Retinal pigment epithelial cell (primary cell): ENCODE measurements around the gene P3H3.

Source experiments
- DNase-seq: peaks from one replicate; pipeline ENCODE4 v3.0.0-alpha.2; 2010; ENCODE audit warnings: low read depth
- H3K4me3 ChIP-seq: 2 replicates; pipeline ENCODE4 v1.5.1; 2011; ENCODE audit warnings: mild to moderate bottlenecking, low read length, control low read depth, moderate library complexity
- TF ChIP-seq, protein P1 (sequence below): conservative IDR thresholded peaks from 2 replicates; pipeline ENCODE4 v1.5.1; 2011; ENCODE audit warnings: low read depth, low read length, control low read depth, inconsistent platforms

The P3H3 gene

DNA sequence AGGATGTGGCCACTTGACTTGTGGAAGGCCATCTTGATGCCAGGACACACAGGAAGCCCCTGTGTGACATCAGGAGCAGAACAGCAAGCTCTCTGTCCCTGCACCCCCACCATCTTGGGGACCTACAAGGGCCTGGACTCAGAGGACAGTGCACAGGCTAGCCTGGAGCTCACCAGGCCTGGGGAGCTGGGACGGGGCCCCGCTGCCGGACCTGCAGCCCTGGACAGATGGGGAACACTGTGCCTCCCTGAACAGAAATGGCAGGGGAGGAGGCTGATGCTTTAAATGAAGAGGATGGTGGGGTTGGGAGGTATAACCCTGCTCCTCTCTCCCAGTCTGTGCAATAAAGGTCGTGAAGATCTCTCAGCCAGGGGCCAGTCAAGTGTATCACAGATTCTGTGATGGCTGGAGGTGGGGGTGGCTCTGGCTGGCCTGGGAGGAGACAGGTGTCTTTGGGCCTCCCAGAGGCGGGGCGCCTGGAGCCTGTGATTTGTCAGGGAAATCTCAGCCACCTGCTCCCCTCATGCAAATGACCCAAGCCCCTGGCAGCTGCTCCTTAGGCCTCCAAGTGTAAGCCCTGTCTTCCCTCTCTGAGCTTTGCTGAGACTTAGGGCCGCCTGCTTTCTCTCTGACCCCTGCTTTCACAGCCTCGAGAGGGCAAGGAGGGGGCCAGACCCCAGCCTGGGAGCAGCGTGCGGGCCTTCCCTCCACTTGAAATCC is 11.4 kb downstream of the P3H3 start:
- TF ChIP-seq, protein P1, sequence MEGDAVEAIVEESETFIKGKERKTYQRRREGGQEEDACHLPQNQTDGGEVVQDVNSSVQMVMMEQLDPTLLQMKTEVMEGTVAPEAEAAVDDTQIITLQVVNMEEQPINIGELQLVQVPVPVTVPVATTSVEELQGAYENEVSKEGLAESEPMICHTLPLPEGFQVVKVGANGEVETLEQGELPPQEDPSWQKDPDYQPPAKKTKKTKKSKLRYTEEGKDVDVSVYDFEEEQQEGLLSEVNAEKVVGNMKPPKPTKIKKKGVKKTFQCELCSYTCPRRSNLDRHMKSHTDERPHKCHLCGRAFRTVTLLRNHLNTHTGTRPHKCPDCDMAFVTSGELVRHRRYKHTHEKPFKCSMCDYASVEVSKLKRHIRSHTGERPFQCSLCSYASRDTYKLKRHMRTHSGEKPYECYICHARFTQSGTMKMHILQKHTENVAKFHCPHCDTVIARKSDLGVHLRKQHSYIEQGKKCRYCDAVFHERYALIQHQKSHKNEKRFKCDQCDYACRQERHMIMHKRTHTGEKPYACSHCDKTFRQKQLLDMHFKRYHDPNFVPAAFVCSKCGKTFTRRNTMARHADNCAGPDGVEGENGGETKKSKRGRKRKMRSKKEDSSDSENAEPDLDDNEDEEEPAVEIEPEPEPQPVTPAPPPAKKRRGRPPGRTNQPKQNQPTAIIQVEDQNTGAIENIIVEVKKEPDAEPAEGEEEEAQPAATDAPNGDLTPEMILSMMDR: no peak
- no peak for DNase-seq
- H3K4me3 ChIP-seq: no peak overlapping the region

DNA sequence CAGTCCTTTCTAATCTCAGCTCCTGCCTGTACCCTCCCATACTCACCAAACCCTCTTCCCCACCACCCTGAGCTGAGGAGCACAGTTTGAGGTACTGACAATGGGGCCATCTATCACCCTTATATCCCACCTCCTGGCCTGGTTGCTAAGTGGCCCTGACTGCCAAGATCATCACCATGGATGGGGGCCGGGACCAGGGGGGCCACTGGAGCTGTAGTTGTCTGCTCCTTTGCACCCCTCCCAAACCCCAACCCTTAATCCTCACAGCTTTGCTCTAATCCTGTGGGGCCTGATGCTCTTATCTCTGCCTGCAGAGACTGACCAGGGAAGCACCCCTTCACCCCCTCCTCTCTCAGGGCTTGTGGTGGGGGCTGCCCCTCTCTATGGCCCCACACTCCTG is 12.1 kb downstream of the P3H3 start:
- no peak for DNase-seq
- TF ChIP-seq, protein P1: no peak
- H3K4me3 ChIP-seq: no peak overlapping the region

DNA sequence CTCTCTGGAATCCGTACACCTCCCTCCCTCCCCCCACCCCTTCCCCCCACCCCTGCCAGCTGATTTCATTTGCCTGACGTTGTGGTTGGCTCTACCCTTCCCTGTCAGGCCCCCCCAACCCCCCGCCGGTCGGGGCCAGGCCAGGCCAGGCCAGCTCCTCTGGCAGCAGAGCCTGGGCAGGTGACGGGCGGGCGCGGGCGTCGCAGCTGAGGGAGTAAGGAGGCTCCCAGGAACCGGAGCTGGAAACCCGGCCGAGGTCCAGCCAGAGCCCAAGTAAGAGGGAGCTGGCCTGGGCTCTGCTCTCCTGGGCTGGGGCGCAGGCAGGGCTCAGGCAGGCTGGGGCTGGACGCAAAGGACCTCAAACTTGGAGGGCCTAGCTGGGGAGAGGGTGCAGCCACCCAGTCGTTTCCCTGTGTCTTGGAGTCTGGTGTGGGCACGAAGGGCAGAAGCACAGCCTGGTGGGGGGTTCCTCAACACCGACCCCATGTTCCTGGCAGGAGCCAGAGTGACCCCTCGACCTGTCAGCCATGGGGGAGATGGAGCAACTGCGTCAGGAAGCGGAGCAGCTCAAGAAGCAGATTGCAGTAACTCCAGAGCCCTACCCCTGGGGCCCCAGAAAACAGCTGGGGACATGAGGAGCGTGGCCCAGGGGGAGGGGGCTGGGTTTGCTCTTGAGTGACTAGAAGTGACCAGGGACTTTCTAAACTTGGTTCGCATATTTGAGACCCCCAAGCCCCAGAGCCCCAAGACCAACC is 12.7 kb downstream of the P3H3 start, which contains the start of gene GNB3:
Gene GNB3 (plus strand): TSS at position 165 of the 755 bp plus-strand sequence. CDS start 363 bp downstream, at position 528.
- no peak for DNase-seq
- H3K4me3 ChIP-seq: no peak within 1 kb of the TSS
- TF ChIP-seq, protein P1: no peak

DNA sequence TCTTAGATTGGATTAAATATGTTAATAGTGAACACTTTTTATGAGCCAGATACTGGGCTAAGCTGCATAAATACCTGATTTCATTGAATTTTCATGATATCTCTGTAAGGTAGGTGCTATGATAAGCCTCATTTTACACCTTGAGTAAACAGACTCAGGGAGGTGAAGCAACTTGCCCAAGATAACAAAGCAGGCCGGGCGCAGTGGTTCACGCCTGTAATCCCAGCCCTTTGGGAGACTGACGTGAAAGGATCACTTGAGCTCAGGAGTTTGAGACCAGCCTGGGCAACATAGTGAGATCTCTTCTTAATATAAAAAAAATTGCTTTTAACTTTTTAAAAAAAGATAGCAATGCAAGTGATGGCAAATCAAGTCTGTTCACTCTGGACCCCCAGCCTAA is 13.9 kb downstream of the P3H3 start:
- TF ChIP-seq, protein P1: no peak
- H3K4me3 ChIP-seq: no peak overlapping the region
- DNase-seq: no peak

DNA sequence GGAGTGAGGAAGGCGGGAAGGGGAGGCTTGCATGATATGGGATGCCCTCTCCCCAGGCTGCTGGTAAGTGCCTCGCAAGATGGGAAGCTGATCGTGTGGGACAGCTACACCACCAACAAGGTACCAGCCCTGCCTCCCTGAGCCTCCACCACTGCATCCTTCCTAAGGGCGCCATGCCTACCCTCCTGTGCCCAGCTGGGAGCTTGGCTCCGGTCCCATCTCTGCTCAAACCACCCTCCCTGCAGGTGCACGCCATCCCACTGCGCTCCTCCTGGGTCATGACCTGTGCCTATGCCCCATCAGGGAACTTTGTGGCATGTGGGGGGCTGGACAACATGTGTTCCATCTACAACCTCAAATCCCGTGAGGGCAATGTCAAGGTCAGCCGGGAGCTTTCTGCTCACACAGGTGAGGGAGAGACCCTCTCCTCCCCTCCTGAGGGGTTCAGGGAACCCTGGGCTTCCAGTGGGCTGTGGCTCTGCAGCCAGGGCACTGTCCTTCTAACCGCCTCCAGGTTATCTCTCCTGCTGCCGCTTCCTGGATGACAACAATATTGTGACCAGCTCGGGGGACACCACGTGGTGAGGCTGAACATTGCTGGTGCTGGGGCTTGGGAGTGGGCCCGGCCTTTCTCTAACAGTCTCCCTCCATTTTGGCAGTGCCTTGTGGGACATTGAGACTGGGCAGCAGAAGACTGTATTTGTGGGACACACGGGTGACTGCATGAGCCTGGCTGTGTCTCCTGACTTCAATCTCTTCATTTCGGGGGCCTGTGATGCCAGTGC is 15.1 kb downstream of the P3H3 start:
- TF ChIP-seq, protein P1: no peak
- DNase-seq: no peak
- no peak overlapping the region for H3K4me3 ChIP-seq

DNA sequence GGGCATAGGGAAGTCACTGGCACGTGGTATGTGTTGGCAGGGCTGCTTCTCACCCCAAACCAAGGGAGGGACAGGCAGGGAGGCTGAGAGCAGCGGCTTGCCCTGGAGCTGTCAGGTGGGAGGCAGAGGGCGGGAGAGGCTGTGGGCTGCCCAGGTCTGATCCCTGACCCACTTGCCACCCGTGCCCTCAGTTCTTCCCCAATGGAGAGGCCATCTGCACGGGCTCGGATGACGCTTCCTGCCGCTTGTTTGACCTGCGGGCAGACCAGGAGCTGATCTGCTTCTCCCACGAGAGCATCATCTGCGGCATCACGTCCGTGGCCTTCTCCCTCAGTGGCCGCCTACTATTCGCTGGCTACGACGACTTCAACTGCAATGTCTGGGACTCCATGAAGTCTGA is 17.2 kb downstream of the P3H3 start:
- TF ChIP-seq, protein P1: no peak
- H3K4me3 ChIP-seq: no peak overlapping the region
- DNase-seq: no peak
